ENCODE measurements around the gene CCBE1. TPM values are rescaled to one million over a fixed set of nuclear protein-coding genes. Genes with fewer than 3 reads are reported as not detected.

CCBE1 gene
- polyA plus RNA-seq, 2 of the 4 experiments (the other 2 are of a cell fraction) = 3.0 to 9.9 TPM

DNA sequence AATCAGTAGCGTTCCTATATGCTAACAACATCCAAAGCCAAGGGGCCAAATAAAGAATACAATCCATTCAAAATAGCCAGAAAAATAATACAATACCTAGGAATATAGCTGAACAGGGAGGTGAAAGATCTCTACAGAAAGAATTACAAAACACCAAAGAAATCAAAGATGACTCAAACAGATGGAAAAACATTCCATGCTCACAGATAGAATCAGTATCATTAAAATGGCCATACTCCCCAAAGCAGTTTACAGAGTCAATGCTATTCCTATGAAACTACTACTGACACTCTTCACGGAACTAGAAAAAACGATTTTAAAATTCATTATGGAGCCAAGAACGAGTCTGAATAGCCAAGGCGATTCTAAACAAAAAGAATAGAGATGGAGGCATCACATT is 57.4 kb downstream of the CCBE1 start:
- Histone ChIP-seq H3K4me2 (no peak overlapping the region), H3K4me1 (no peaks in the 10 kb centered on the region), H3K4me3 (no peak overlapping the region), H3K27ac (no peak overlapping the region), H3K9me3 (no peaks in the 10 kb centered on the region)
- ATAC-seq (no peak), DNase-seq (ENCODE audit: low read depth in 1 of 2, low spot score in 1 of 2) (no peak), FAIRE-seq (no peak)
- TF ChIP-seq CHD4 (IDR thresholded peaks at IDR 0.05; ENCODE audit: borderline replicate concordance) = no peak
- TF ChIP-seq RAD21 (conservative IDR thresholded peaks at IDR 0.05 in 1 of 2, IDR thresholded peaks at IDR 0.05 in 1 of 2) = no peak
- no peak for TF ChIP-seq JUNB (IDR thresholded peaks at IDR 0.05)
- no peak for TF ChIP-seq RCOR1 (IDR thresholded peaks at IDR 0.05; ENCODE audit: low read depth, low read length)
- TF ChIP-seq ATOH8 (CRISPR knock-in tag; IDR thresholded peaks at IDR 0.05; ENCODE audit: low read depth) = no peak
- TF ChIP-seq USF2 (IDR thresholded peaks at IDR 0.05) = no peak
- no peak for TF ChIP-seq ZC3H11A (IDR thresholded peaks at IDR 0.05)
- no peak for TF ChIP-seq TP53 (CRISPR knock-in tag; IDR thresholded peaks at IDR 0.05)
- TF ChIP-seq, protein P1, sequence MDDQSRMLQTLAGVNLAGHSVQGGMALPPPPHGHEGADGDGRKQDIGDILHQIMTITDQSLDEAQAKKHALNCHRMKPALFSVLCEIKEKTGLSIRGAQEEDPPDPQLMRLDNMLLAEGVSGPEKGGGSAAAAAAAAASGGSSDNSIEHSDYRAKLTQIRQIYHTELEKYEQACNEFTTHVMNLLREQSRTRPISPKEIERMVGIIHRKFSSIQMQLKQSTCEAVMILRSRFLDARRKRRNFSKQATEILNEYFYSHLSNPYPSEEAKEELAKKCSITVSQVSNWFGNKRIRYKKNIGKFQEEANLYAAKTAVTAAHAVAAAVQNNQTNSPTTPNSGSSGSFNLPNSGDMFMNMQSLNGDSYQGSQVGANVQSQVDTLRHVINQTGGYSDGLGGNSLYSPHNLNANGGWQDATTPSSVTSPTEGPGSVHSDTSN (IDR thresholded peaks at IDR 0.05) = no peak
- TF ChIP-seq POLR2AphosphoS2 (conservative IDR thresholded peaks at IDR 0.05; ENCODE audit: low read length) = no peak
- no peak for TF ChIP-seq HDAC2 (IDR thresholded peaks at IDR 0.05)
- no peak for TF ChIP-seq RNF2 (IDR thresholded peaks at IDR 0.05; ENCODE audit: borderline replicate concordance, low read depth)
- no peak for TF ChIP-seq ZSCAN20 (CRISPR knock-in tag; IDR thresholded peaks at IDR 0.05)
- TF ChIP-seq MAZ (IDR thresholded peaks at IDR 0.05; ENCODE audit: borderline replicate concordance, low read depth, low read length) = no peak
- TF ChIP-seq, protein P2, sequence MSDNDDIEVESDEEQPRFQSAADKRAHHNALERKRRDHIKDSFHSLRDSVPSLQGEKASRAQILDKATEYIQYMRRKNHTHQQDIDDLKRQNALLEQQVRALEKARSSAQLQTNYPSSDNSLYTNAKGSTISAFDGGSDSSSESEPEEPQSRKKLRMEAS (IDR thresholded peaks at IDR 0.05) = no peak
- TF ChIP-seq PHF8 (IDR thresholded peaks at IDR 0.05; ENCODE audit: borderline replicate concordance, low read depth) = no peak
- WGBS (ENCODE audit: missing lambda C conversion rate) = 41% methylated on average over 5 of the region's 5 CpGs
- CTCF ChIA-PET = no interaction called here
- POLR2A ChIA-PET = no interaction called here

GRCh38 chr18:59639136-59639535 is 58.1 kb downstream of the CCBE1 start:
- no peak for TF ChIP-seq CBX2 (IDR thresholded peaks at IDR 0.05; ENCODE audit: borderline replicate concordance, low read depth)
- no peak for TF ChIP-seq KDM1A (IDR thresholded peaks at IDR 0.05; ENCODE audit: low read depth)
- no peak for TF ChIP-seq ESRRA (IDR thresholded peaks at IDR 0.05; ENCODE audit: borderline replicate concordance, low read length)
- TF ChIP-seq, protein P3, sequence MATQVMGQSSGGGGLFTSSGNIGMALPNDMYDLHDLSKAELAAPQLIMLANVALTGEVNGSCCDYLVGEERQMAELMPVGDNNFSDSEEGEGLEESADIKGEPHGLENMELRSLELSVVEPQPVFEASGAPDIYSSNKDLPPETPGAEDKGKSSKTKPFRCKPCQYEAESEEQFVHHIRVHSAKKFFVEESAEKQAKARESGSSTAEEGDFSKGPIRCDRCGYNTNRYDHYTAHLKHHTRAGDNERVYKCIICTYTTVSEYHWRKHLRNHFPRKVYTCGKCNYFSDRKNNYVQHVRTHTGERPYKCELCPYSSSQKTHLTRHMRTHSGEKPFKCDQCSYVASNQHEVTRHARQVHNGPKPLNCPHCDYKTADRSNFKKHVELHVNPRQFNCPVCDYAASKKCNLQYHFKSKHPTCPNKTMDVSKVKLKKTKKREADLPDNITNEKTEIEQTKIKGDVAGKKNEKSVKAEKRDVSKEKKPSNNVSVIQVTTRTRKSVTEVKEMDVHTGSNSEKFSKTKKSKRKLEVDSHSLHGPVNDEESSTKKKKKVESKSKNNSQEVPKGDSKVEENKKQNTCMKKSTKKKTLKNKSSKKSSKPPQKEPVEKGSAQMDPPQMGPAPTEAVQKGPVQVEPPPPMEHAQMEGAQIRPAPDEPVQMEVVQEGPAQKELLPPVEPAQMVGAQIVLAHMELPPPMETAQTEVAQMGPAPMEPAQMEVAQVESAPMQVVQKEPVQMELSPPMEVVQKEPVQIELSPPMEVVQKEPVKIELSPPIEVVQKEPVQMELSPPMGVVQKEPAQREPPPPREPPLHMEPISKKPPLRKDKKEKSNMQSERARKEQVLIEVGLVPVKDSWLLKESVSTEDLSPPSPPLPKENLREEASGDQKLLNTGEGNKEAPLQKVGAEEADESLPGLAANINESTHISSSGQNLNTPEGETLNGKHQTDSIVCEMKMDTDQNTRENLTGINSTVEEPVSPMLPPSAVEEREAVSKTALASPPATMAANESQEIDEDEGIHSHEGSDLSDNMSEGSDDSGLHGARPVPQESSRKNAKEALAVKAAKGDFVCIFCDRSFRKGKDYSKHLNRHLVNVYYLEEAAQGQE (IDR thresholded peaks at IDR 0.05) = no peak
- TF ChIP-seq HOXA7 (CRISPR knock-in tag; IDR thresholded peaks at IDR 0.05) = no peak
- no peak for TF ChIP-seq CHD4 (IDR thresholded peaks at IDR 0.05; ENCODE audit: borderline replicate concordance)
- TF ChIP-seq USF2 (IDR thresholded peaks at IDR 0.05) = no peak
- TF ChIP-seq ZSCAN20 (CRISPR knock-in tag; IDR thresholded peaks at IDR 0.05) = no peak
- no peak for TF ChIP-seq HOXB13 (CRISPR knock-in tag; IDR thresholded peaks at IDR 0.05; ENCODE audit: low read depth)
- TF ChIP-seq CHD2 (IDR thresholded peaks at IDR 0.05; ENCODE audit: low read length, partially characterized antibody) = no peak
- no peak for TF ChIP-seq CTCF (IDR thresholded peaks at IDR 0.05)
- no peak for TF ChIP-seq JUNB (IDR thresholded peaks at IDR 0.05)
- no peak overlapping the region for H3K4me3 ChIP-seq
- no peak overlapping the region for H3K4me2 ChIP-seq
- WGBS (ENCODE audit: missing lambda C conversion rate) = 23% methylated on average over 2 of the region's 2 CpGs
- no peaks in the 10 kb centered on the region for H3K4me1 ChIP-seq
- DNase-seq (ENCODE audit: low read depth in 1 of 2, low spot score in 1 of 2) = no peak
- no peak for FAIRE-seq
- ChIA-PET POLR2A (no interaction called here), CTCF (no interaction called here)
- H3K27ac ChIP-seq = no peak overlapping the region
- ATAC-seq = no peak
- H3K9me3 ChIP-seq = no peaks in the 10 kb centered on the region
